Measurements from ENCODE around the gene CDK8.

DNA sequence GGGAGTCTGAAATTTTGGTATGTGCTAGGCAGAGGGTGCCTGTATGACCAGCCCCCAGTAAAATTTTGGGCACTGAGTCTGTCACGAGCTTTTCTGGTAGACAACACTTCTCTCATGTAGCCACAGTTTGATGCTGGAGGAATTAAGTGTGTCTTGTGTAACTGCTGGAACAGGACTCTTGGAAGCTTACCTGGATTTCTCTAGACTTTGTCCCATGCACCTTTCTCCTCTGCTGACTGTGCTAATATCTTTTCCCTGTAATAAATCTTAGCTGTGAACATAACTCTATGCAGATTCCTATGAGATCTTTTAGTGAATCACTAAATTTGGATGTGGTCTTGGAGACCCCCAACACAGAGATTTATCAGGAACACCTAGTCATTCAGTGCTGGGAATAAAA lies 45.6 kb upstream of the CDK8 start:
- TF ChIP-seq, protein P1, sequence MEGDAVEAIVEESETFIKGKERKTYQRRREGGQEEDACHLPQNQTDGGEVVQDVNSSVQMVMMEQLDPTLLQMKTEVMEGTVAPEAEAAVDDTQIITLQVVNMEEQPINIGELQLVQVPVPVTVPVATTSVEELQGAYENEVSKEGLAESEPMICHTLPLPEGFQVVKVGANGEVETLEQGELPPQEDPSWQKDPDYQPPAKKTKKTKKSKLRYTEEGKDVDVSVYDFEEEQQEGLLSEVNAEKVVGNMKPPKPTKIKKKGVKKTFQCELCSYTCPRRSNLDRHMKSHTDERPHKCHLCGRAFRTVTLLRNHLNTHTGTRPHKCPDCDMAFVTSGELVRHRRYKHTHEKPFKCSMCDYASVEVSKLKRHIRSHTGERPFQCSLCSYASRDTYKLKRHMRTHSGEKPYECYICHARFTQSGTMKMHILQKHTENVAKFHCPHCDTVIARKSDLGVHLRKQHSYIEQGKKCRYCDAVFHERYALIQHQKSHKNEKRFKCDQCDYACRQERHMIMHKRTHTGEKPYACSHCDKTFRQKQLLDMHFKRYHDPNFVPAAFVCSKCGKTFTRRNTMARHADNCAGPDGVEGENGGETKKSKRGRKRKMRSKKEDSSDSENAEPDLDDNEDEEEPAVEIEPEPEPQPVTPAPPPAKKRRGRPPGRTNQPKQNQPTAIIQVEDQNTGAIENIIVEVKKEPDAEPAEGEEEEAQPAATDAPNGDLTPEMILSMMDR (IDR thresholded peaks at IDR 0.05), result no peak
- TF ChIP-seq POLR2AphosphoS5 (IDR thresholded peaks at IDR 0.05), result no peak
